K562 (cell line): Measurements from ENCODE around the gene CUL9. TPM values are rescaled to one million over a fixed set of nuclear protein-coding genes. Genes with fewer than 3 reads are reported as not detected.

ENCODE experiments used
- ATAC-seq: fragments of 200-7000 bp; cut with Tn5 transposase; 3 replicates; pipeline ENCODE4 v1.9.1; 2020; ENCODE audit warnings: moderate library complexity
- BruUV-seq: library from RNA; stranded (reverse); fragments of 400-500 nt; replicated peaks from 2 replicates; lab custom pipeline; 2021; lab: Mats Ljungman, UMichigan
- CTCF ChIA-PET: fragments of 300-600 bp; formaldehyde crosslinking; extraction: SDS; loops from one replicate; lab custom pipeline; 2021; ENCODE audit warnings: low intra/inter-chr PET ratio; lab: Yijun Ruan, JAX
- POLR2A ChIA-PET: fragments of 300-600, 350-650 bp; sonication (Branson Sonifier 250); formaldehyde crosslinking; extraction: SDS; loops from one replicate; lab custom pipeline; 2021; ENCODE audit warnings: antibody characterized with exemption, inconsistent platforms; lab: Yijun Ruan, JAX
- DNase-seq, 4 experiments: peaks; one replicate each; pipeline versions ENCODE4 v3.0.0 to v3.0.0-alpha.2; 2011 to 2018; ENCODE audit warnings: low spot score in 3 of 4, mixed read lengths in 3 of 4; ENCODE audit errors: extremely low read depth in 1 of 4
- FAIRE-seq: peaks from 2 replicates; lab custom pipeline; 2011; peaks lifted over from hg19 to GRCh38; lab: Jason Lieb, UNC
- H2AFZ ChIP-seq: 2 replicates; pipeline ENCODE4 v1.6.0; 2011; ENCODE audit warnings: low read depth, low read length, control low read depth, inconsistent platforms
- H3K27ac ChIP-seq: fragments of 200-600 bp; 3 replicates; pipeline ENCODE4 v1.8.0; 2011; ENCODE audit warnings: low read depth, mild to moderate bottlenecking, control low read depth, inconsistent platforms, low read length, moderate library complexity, mixed read lengths; ENCODE audit errors: extremely low read depth
- H3K27me3 ChIP-seq, 2 experiments: fragments of 300-600 bp in 1 of 2; 2 replicates in 1 of 2; 3 replicates in 1 of 2; pipeline versions ENCODE4 v1.6.0 to v1.8.0; 2011; ENCODE audit warnings: inconsistent platforms in 2 of 2, low read length in 2 of 2, mild to moderate bottlenecking in 1 of 2, mixed read lengths in 1 of 2, moderate library complexity in 1 of 2; ENCODE audit not compliant: control insufficient read depth in 2 of 2, insufficient read depth in 2 of 2
- H3K36me3 ChIP-seq: fragments of 300-600 bp; 3 replicates; pipeline ENCODE4 v1.8.0; 2011; ENCODE audit warnings: mild to moderate bottlenecking, low read length, inconsistent platforms; ENCODE audit not compliant: control insufficient read depth, insufficient read depth
- H3K4me1 ChIP-seq, 2 experiments: fragments of 200-600 bp in 1 of 2; replicated peaks in 1 of 2; 2 replicates in 1 of 2; 3 replicates in 1 of 2; pipeline versions ENCODE4 v1.5.1 to v1.8.0; 2011; ENCODE audit warnings: inconsistent platforms in 2 of 2, low read length in 2 of 2, mild to moderate bottlenecking in 1 of 2, mixed read lengths in 1 of 2, moderate library complexity in 1 of 2; ENCODE audit not compliant: control insufficient read depth in 2 of 2, insufficient read depth in 2 of 2
- H3K4me2 ChIP-seq: 2 replicates; pipeline ENCODE4 v1.6.1; 2011; ENCODE audit warnings: low read length, control low read depth, inconsistent platforms, mixed read lengths; ENCODE audit not compliant: insufficient read depth
- H3K4me3 ChIP-seq: fragments of 200-600 bp; sonication (generic), shearing (Covaris generic); 2 replicates; pipeline ENCODE4 v1.5.1; 2016; ENCODE audit warnings: control low read depth, inconsistent platforms
- H3K79me2 ChIP-seq: fragments of 200-600 bp; 3 replicates; pipeline ENCODE4 v1.8.0; 2011; ENCODE audit warnings: low read length, inconsistent platforms; ENCODE audit not compliant: control insufficient read depth, insufficient read depth
- H3K9ac ChIP-seq, 2 experiments: 2 replicates each; pipeline versions ENCODE4 v1.6.0 to v1.6.1; 2011; ENCODE audit warnings: low read depth in 2 of 2, low read length in 2 of 2, control low read depth in 1 of 2, inconsistent platforms in 1 of 2, mild to moderate bottlenecking in 1 of 2, mixed read lengths in 1 of 2; ENCODE audit not compliant: insufficient read depth in 1 of 2
- H3K9me1 ChIP-seq: one replicate; pipeline ENCODE4 v1.6.0; 2011; ENCODE audit warnings: inconsistent platforms, mild to moderate bottlenecking, low read length, moderate library complexity; ENCODE audit not compliant: control insufficient read depth, insufficient read depth
- H3K9me3 ChIP-seq: replicated peaks from 2 replicates; pipeline ENCODE4 v1.5.1; 2011; ENCODE audit warnings: low read depth, low read length, inconsistent platforms; ENCODE audit not compliant: control insufficient read depth, insufficient read depth
- H4K20me1 ChIP-seq: replicated peaks from 2 replicates; pipeline ENCODE4 v1.6.1; 2011; ENCODE audit warnings: low read length, inconsistent platforms, mixed read lengths; ENCODE audit not compliant: control insufficient read depth, insufficient read depth
- CEBPB ChIP-seq: fragments of 450-650 bp; IDR thresholded peaks from 2 replicates; pipeline ENCODE4 v1.6.1; 2016; ENCODE audit warnings: missing genetic modification characterization, missing compliant biosample characterization
- ERF ChIP-seq: fragments of 450-650 bp; formaldehyde crosslinking; IDR thresholded peaks from 2 replicates; pipeline ENCODE4 v1.4.0; 2020; ENCODE audit warnings: mild to moderate bottlenecking, mixed read lengths
- ID3 ChIP-seq, 2 experiments: fragments of 250-450 bp in 1 of 2; fragments of 450-650 bp in 1 of 2; sonication (Bioruptor Pico) in 1 of 2; IDR thresholded peaks; 2 replicates each; pipeline versions ENCODE4 v1.6.1 to v1.8.0; 2016 to 2021; ENCODE audit warnings: mild to moderate bottlenecking in 2 of 2, moderate library complexity in 2 of 2, missing compliant biosample characterization in 1 of 2, missing genetic modification characterization in 1 of 2
- MEIS2 ChIP-seq: fragments of 450-650 bp; IDR thresholded peaks from 2 replicates; pipeline ENCODE4 v1.6.1; 2014; ENCODE audit warnings: mild to moderate bottlenecking; ENCODE audit not compliant: partially characterized antibody
- MLLT1 ChIP-seq, 2 experiments: fragments of 450-650 bp; IDR thresholded peaks; 2 replicates each; pipeline ENCODE4 v1.6.1; 2016
- NFE2 ChIP-seq: IDR thresholded peaks from 2 replicates; pipeline ENCODE4 v1.6.1; 2014; ENCODE audit warnings: antibody characterized with exemption, low read depth
- PTBP1 ChIP-seq: fragments of 200-400 bp; formaldehyde crosslinking; IDR thresholded peaks from 2 replicates; pipeline ENCODE4 v1.6.1; 2017; ENCODE audit warnings: low read depth, low read length
- THRAP3 ChIP-seq: fragments of 450-650 bp; IDR thresholded peaks from 2 replicates; pipeline ENCODE4 v1.6.1; 2016; ENCODE audit warnings: mild to moderate bottlenecking, inconsistent platforms, borderline replicate concordance
- TRIM25 ChIP-seq: fragments of 450-650 bp; IDR thresholded peaks from 2 replicates; pipeline ENCODE4 v1.7.0; 2016; ENCODE audit warnings: borderline replicate concordance
- ZBTB26 ChIP-seq: fragments of 450-650 bp; formaldehyde crosslinking; IDR thresholded peaks from 2 replicates; pipeline ENCODE4 v1.4.0; 2022; ENCODE audit warnings: missing genetic modification characterization
- WGBS: fragments of 100-300 bp; shearing (Covaris generic); methylation state at CpG from one replicate; pipeline ENCODE4 v1.1.6; 2016; ENCODE audit warnings: low coverage, mixed read lengths; ENCODE audit not compliant: insufficient coverage; ENCODE audit errors: missing lambda C conversion rate; 5-methylcytosine and 5-hydroxymethylcytosine counted together
- in situ Hi-C: fragments of 300-500 bp; cut with MboI; formaldehyde crosslinking; loops from 4 replicates; pipeline ENCODE4 v1.15.0; 2018; ENCODE audit warnings: inconsistent platforms, mixed read lengths
- intact Hi-C: fragments of 100-400 bp; cut with micrococcal nuclease; formaldehyde crosslinking; loops from 2 replicates; pipeline ENCODE4 v1.14.2; 2022
- polyA plus RNA-seq, 8 experiments: library from polyadenylated mRNA; depleted of rRNA in 4 of 8; stranded (reverse) in 5 of 8; unstranded in 3 of 8; fragments of >200 nt; fragmentation: Nextera tagmentation in 2 of 8; fragmentation: Illumina TruSeq in 1 of 8; extraction: Ambion mirVana in 2 of 8; extraction: Trizol in 1 of 8; gene quantifications; 2 replicates each; pipeline versions ENCODE4 v1.2.1 to v1.2.3, GENCODE V29; 2011 to 2014; ENCODE audit warnings: inconsistent platforms in 1 of 8, missing spikeins in 1 of 8
- total RNA-seq, 7 experiments: library from RNA; depleted of rRNA in 6 of 7; stranded (reverse); fragments of >200 nt in 6 of 7; fragmentation: Illumina TruSeq in 2 of 7; extraction: Trizol in 2 of 7; gene quantifications; 2 replicates each; pipeline versions ENCODE4 v1.2.1 to v1.2.3, GENCODE V29; 2011 to 2021; ENCODE audit warnings: low replicate concordance in 1 of 7
- TF ChIP-seq, protein P1 (sequence below): fragments of 250-450 bp; sonication (Bioruptor Pico); IDR thresholded peaks from 2 replicates; pipeline ENCODE4 v1.8.0; 2022; ENCODE audit warnings: inconsistent platforms
- TF ChIP-seq, protein P2 (sequence below): IDR thresholded peaks from 2 replicates; pipeline ENCODE4 v1.6.1; 2016; ENCODE audit warnings: missing genetic modification characterization, missing compliant biosample characterization

Gene CUL9
- total and polyA plus RNA-seq, 9 of the 15 experiments (the other 6 are each of a cell fraction or from before 2014, with no cell fraction given) = 0.50 to 20.7 (median 6.6) TPM

- ChIA-PET POLR2A (interaction anchor here (0.7 to 11.2 kb wide), 2 partner anchors 15 to 705 kb away, joined by 3 to 118 read pairs; no protein-coding TSS in a partner anchor), CTCF (no interaction called here)
- no peak for TF ChIP-seq ID3 (CRISPR knock-in tag; IDR thresholded peaks at IDR 0.05)
- TF ChIP-seq ID3 (tag; IDR thresholded peaks at IDR 0.05) = no peak
- no peak for TF ChIP-seq CEBPB (tag)
- peak; percentile 45 to 71; a peak in 2 of 4 replicates for TF ChIP-seq MLLT1 (IDR thresholded peaks at IDR 0.05)
- TF ChIP-seq, protein P1, sequence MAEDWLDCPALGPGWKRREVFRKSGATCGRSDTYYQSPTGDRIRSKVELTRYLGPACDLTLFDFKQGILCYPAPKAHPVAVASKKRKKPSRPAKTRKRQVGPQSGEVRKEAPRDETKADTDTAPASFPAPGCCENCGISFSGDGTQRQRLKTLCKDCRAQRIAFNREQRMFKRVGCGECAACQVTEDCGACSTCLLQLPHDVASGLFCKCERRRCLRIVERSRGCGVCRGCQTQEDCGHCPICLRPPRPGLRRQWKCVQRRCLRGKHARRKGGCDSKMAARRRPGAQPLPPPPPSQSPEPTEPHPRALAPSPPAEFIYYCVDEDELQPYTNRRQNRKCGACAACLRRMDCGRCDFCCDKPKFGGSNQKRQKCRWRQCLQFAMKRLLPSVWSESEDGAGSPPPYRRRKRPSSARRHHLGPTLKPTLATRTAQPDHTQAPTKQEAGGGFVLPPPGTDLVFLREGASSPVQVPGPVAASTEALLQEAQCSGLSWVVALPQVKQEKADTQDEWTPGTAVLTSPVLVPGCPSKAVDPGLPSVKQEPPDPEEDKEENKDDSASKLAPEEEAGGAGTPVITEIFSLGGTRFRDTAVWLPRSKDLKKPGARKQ = no peak
- TF ChIP-seq NFE2 = no peak
- no peak for TF ChIP-seq ERF (CRISPR knock-in tag)
- no peak for TF ChIP-seq MEIS2
- no peak for TF ChIP-seq PTBP1
- TF ChIP-seq THRAP3 = peak; percentile 89
- TF ChIP-seq TRIM25 = peak; percentile 65; the same call in 1 of the 2 replicates
- TF ChIP-seq, protein P2, sequence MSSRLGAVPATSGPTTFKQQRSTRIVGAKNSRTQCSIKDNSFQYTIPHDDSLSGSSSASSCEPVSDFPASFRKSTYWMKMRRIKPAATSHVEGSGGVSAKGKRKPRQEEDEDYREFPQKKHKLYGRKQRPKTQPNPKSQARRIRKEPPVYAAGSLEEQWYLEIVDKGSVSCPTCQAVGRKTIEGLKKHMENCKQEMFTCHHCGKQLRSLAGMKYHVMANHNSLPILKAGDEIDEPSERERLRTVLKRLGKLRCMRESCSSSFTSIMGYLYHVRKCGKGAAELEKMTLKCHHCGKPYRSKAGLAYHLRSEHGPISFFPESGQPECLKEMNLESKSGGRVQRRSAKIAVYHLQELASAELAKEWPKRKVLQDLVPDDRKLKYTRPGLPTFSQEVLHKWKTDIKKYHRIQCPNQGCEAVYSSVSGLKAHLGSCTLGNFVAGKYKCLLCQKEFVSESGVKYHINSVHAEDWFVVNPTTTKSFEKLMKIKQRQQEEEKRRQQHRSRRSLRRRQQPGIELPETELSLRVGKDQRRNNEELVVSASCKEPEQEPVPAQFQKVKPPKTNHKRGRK (tag) = peak; percentile 99
- 0 out of 2 replicates have a peak, but pooled peaks have one; percentile 78 for TF ChIP-seq ZBTB26 (CRISPR knock-in tag)
These were observed 49.9 kb downstream of the CUL9 start for GRCh38 chr6:43231735-43232450.

More at GRCh38 chr6:43231735-43232450, 49.9 kb downstream of the CUL9 start:
- Histone ChIP-seq H3K36me3 (peaks cover 5% of the 10 kb centered on the region; the same call in 1 of the 3 replicates), H3K9me1 (no peaks in the 10 kb centered on the region), H3K27me3 (peaks cover 0 to 4% of the 10 kb centered on the region in 2 experiments; a peak in 2 of 5 replicates), H3K27ac (no peak overlapping the region), H2AFZ (peak overlapping the region; percentile 68), H3K9ac (no peak overlapping the region), H3K4me1 (peaks cover 13 to 20% of the 10 kb centered on the region in 2 experiments; a peak in 4 of 5 replicates), H3K79me2 (peaks cover 27% of the 10 kb centered on the region), H3K4me3 (no peak overlapping the region), H3K4me2 (no peak overlapping the region), H3K9me3 (no peaks in the 10 kb centered on the region), H4K20me1 (no peaks in the 10 kb centered on the region)
- in situ Hi-C loops (no loop called here), intact Hi-C loops (no loop called here)
- DNase-seq = no peak
- ATAC-seq = no peak
- no TSS peak for BruUV-seq
- 10% methylated on average over 3 of the region's 3 CpGs for WGBS
- FAIRE-seq = no peak
